ENCODE data around the gene AHSG.
"Not testable (repeated sequence)": the region's sequence is repeated elsewhere in the genome, so short reads cannot be mapped to it uniquely, and the experiment has no call there.

Gene AHSG

GRCh38 chr3:186616299-186616617 is 3.4 kb downstream of the AHSG start:
- FAIRE-seq (no peak), DNase-seq (ENCODE audit: insufficient read length, low spot score) (no peak)

GRCh38 chr3:186617036-186617946 is 4.4 kb downstream of the AHSG start:
- DNase-seq (ENCODE audit: insufficient read length, low spot score): peak; percentile 96
- peak; percentile 91 for FAIRE-seq

DNA sequence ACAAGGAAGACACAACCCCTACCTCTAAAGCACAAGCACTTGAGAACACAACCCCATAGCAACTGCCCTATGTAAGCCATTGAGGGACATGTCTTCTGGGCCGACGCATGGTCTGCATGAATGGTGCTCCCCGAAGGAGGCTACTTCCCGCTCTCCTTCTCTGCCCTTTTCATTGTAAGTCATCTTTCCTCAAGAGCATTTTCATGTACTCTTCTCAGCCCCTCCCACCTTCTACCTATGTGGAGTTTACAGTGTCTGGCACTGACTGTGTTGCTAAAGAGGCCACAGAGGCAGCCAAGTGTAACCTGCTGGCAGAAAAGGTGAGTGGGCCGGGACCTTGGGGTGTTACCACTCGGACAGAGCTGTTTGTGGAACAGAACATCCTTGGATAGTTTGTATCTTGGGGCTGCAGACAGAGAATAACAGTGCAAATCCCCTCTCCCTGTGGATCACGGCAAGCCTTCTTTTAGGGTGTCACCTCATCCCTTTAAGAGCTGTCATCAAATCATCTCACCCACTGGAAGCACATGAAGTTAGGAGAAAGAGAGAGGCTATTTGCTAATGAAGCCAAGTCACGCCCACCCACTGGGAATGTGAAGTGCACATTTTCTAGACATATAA is 5.6 kb downstream of the AHSG start:
- FAIRE-seq (no peak), DNase-seq (ENCODE audit: insufficient read length, low spot score) (no peak)

DNA sequence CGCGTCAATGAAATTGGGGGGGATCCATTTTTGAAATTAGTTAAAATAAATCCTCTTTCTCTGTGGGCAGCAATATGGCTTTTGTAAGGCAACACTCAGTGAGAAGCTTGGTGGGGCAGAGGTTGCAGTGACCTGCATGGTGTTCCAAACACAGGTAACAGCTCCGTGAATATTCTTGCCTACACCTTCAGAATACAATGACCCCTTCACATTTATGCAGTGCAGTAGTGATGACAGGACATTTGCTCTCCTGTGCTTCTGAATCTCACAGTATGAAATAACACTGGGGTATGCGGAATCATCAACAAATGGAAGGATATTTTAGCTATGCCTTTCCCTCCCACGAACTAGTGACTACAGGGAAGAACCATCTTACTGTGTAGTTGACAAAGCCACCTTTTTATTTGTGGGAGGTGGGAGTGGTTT is 6.9 kb downstream of the AHSG start:
- no peak for DNase-seq (ENCODE audit: insufficient read length, low spot score)
- no peak for FAIRE-seq

GRCh38 chr3:186620213-186621092 is 7.6 kb downstream of the AHSG start:
- FAIRE-seq (no peak), DNase-seq (ENCODE audit: insufficient read length, low spot score) (no peak)

DNA sequence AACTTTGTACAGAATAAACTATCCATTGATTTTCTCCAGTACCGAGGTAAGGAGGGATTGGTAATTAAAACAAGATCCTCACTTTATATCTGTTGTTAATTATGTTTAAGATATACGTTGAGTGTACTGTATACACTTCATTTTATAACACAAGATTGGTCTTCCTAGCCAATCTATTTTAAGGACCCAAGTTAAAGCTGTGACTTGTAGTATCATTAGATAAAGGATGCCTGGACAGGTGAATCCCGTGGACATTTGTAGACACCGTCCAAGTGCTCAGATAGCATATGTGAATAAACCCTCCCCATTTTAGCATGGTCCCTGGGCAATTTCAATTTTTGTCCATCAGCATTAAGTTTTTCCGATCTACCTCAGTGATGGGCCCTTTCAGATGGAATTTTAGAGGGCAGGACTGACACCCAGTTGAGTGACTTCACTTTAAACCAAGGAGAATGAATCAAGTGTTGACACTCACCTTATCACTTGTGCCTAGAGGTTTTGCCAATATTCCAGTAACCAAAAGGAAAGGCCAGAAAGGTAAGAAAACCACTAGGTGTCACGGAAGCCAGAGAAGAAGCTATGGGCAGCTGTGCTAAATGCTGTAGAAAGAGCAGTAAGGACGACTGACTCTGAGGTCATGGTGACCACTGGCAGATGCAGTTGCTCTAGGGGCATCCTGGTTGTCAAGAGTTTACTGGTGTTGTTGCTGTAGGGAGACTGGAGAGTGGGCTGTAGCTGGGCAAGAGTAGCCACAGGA is 9.2 kb downstream of the AHSG start:
- DNase-seq (ENCODE audit: insufficient read length, low spot score) (no peak), FAIRE-seq (no peak)

DNA sequence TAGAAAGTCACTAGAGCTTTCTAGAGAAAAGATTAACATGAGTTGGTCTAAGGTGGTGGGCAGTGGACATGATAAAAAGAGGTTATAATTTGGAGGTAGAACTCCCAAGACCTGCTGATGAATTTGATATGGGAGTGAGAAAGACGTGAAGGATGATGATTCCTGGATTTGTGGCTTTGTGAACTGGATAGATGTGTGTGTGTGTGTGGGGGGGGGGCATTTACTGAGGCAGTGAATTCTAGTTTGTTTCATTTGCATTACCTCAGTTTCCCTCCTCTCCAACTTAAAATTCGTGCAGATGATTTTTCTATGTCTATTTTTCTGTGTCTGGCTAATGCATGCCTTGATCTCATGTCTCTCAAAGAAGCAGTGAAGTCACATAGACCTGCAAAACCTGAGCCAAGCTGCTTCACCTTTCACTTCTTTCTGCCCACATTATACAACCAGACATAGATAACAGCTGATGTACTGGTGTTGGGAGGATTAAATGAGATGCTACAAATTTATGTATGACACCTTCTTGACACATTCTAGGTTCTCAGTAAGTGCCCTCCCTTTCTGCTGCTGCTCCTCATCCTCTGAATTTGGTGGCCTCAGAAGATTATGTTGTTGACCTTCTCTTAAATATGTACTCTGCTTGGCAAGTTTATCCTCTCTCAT is 9.9 kb downstream of the AHSG start:
- FAIRE-seq (no peak), DNase-seq (ENCODE audit: insufficient read length, low spot score) (no peak)

GRCh38 chr3:186624598-186624997 is 11.7 kb downstream of the AHSG start:
- no peak for FAIRE-seq

GRCh38 chr3:186625600-186626042 is 12.8 kb downstream of the AHSG start:
- FAIRE-seq: no peak
- DNase-seq (ENCODE audit: insufficient read length, low spot score): no peak

More at GRCh38 chr3:186624598-186624997, 11.7 kb downstream of the AHSG start:
- DNase-seq (ENCODE audit: insufficient read length, low spot score): no peak

- FAIRE-seq (no peak), DNase-seq (ENCODE audit: insufficient read length, low spot score) (no peak)
Observed at GRCh38 chr3:186626254-186626847, 13.5 kb downstream of the AHSG start.

DNA sequence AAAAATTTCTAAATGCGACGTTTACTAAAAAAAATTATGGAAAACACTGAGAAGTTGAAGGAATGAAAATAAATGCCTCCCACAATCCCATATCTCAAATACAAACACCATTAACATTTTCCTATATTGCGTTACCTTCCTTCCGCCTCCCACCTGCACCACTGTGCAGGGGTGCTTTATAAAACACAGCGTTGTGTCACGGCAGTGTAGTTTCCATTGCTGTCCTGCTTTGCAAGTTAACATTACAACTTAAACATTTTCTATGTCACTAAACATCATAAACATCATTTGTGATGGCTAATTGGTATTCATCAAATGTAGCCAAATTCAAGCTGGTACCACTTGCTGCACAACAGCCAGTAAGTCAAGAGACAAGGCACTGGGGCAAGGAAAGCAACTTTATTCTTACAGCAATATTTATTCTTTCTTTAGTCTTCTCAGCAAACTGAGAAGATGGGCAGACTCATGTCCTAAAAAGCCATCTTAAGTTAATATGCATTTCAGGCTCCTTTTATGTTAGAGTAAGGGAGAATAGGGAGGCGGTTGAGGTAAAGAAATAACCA is 15.1 kb downstream of the AHSG start:
- FAIRE-seq: no peak
- DNase-seq (ENCODE audit: insufficient read length, low spot score): no peak

GRCh38 chr3:186628756-186629155 is 15.9 kb downstream of the AHSG start:
- DNase-seq (ENCODE audit: insufficient read length, low spot score) (no peak), FAIRE-seq (no peak)

- DNase-seq (ENCODE audit: insufficient read length, low spot score) (no peak), FAIRE-seq (no peak)
Observed at GRCh38 chr3:186630950-186631641, 18.2 kb downstream of the AHSG start.

- FAIRE-seq: no peak
- DNase-seq (ENCODE audit: insufficient read length, low spot score): no peak
Observed at GRCh38 chr3:186633481-186633880, 20.6 kb downstream of the AHSG start.

DNA sequence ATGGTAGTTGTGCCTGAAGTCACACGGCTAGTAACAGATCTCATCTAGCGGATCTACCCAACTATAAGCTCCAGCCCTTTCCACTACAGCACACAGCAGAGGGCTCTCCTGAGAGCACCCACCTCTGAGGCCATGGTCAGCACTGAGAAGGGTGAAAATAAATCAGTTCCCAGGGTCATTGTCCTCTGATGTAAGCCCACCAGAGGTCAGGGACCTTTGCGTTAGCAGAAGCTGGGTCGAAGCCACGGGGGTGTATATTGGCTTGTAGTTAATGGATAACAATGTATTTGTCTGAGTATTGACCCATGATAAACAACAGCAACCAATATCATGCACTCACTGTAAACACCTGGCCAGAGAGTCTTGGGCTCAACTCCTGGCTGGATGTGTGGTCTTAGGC is 21.3 kb downstream of the AHSG start:
- FAIRE-seq; DNase-seq (ENCODE audit: insufficient read length, low spot score): not testable (repeated sequence)

- no peak for DNase-seq (ENCODE audit: insufficient read length, low spot score)
- no peak for FAIRE-seq
Observed at GRCh38 chr3:186635532-186635931, 22.7 kb downstream of the AHSG start.

GRCh38 chr3:186636536-186636935 is 23.7 kb downstream of the AHSG start:
- DNase-seq (ENCODE audit: insufficient read length, low spot score) (no peak), FAIRE-seq (no peak)

DNA sequence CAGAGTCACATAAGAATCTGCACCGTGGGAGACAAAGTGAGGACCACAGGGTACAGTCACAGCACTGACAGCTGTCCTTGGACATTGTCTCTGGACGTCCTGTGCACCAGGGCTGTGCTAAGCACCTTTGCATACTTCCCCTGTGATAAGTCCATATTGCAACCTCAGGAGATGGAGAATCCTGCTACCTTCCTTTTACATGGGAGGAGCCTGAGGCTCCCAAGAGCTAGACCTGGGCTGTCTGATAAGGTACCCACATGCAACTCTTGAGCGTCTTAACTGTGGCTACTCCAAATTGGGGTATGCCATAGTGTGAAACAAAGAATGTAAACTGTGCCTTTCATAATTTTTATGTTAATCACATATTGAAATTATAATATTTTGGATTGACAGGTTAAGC is 24.8 kb downstream of the AHSG start:
- FAIRE-seq: no peak
- DNase-seq (ENCODE audit: insufficient read length, low spot score): no peak

- FAIRE-seq: no peak
- DNase-seq (ENCODE audit: insufficient read length, low spot score): no peak
Observed at GRCh38 chr3:186638259-186638658, 25.4 kb downstream of the AHSG start.
